GM23338 (cell line): ENCODE measurements around the gene SETD4. TPM values are rescaled to one million over a fixed set of nuclear protein-coding genes. Genes with fewer than 3 reads are reported as not detected.

Source experiments
- ATAC-seq: fragments of 200-7000 bp; cut with Tn5 transposase; 3 replicates; pipeline ENCODE4 v1.9.1; 2020
- DNase-seq: peaks from one replicate; pipeline ENCODE4 v3.0.0-alpha.2; 2015; ENCODE audit warnings: low spot score
- H2AFZ ChIP-seq: fragments of 200-600 bp; sonication (generic); 2 replicates; pipeline ENCODE4 v1.8.0; 2016; ENCODE audit warnings: antibody characterized with exemption, mild to moderate bottlenecking, moderate library complexity
- H3F3A ChIP-seq: fragments of 200-600 bp; sonication (generic); replicated peaks from 2 replicates; pipeline ENCODE4 v1.8.0; 2017; ENCODE audit warnings: antibody characterized with exemption, mixed run types, low read depth
- H3K27ac ChIP-seq: fragments of 200-600 bp; sonication (generic); 2 replicates; pipeline ENCODE4 v1.6.1; 2016; ENCODE audit warnings: low read depth
- H3K27me3 ChIP-seq: fragments of 200-600 bp; sonication (generic); 2 replicates; pipeline ENCODE4 v1.8.0; 2016; ENCODE audit warnings: mild to moderate bottlenecking, mixed run types, moderate library complexity; ENCODE audit not compliant: insufficient read depth
- H3K36me3 ChIP-seq: fragments of 200-600 bp; sonication (generic); 2 replicates; pipeline ENCODE4 v1.8.0; 2016; ENCODE audit warnings: mild to moderate bottlenecking; ENCODE audit not compliant: insufficient read depth
- H3K4me1 ChIP-seq: fragments of 200-600 bp; sonication (generic); 2 replicates; pipeline ENCODE4 v1.8.0; 2016; ENCODE audit warnings: mild to moderate bottlenecking, moderate library complexity; ENCODE audit not compliant: insufficient read depth
- H3K4me2 ChIP-seq: fragments of 200-600 bp; sonication (generic); 2 replicates; pipeline ENCODE4 v1.7.1; 2017; ENCODE audit warnings: mixed run types
- H3K4me3 ChIP-seq: fragments of 200-600 bp; sonication (generic); 2 replicates; pipeline ENCODE4 v1.6.1; 2016; ENCODE audit warnings: mixed run types
- H3K79me2 ChIP-seq: fragments of 200-600 bp; sonication (generic); replicated peaks from 2 replicates; pipeline ENCODE4 v1.8.0; 2017; ENCODE audit warnings: mild to moderate bottlenecking; ENCODE audit not compliant: insufficient read depth
- H3K9me2 ChIP-seq: fragments of 200-600 bp; sonication (generic); 2 replicates; pipeline ENCODE4 v1.8.0; 2017; ENCODE audit not compliant: insufficient read depth
- H4K20me1 ChIP-seq: fragments of 200-600 bp; sonication (generic); replicated peaks from 2 replicates; pipeline ENCODE4 v1.8.0; 2017; ENCODE audit warnings: mild to moderate bottlenecking; ENCODE audit not compliant: insufficient read depth
- H3K27ac Mint-ChIP-seq: 2 replicates; pipeline ENCODE4 v1.8.0; 2020; ENCODE audit warnings: inconsistent platforms, mild to moderate bottlenecking, moderate library complexity, mixed read lengths
- H3K27me3 Mint-ChIP-seq: 3 replicates; pipeline ENCODE4 v1.8.0; 2022; ENCODE audit warnings: low read depth, mild to moderate bottlenecking, moderate library complexity, mixed read lengths, inconsistent platforms; ENCODE audit not compliant: insufficient read depth, poor library complexity
- H3K36me3 Mint-ChIP-seq: 3 replicates; pipeline ENCODE4 v1.8.0; 2021; ENCODE audit warnings: low read depth, mild to moderate bottlenecking, inconsistent platforms, moderate library complexity, mixed read lengths
- H3K4me1 Mint-ChIP-seq: 3 replicates; pipeline ENCODE4 v1.8.0; 2020; ENCODE audit warnings: mild to moderate bottlenecking, inconsistent platforms, mixed read lengths
- H3K4me3 Mint-ChIP-seq: 3 replicates; pipeline ENCODE4 v1.8.0; 2021; ENCODE audit warnings: moderate library complexity, mild to moderate bottlenecking, inconsistent platforms, mixed read lengths
- H3K9me3 Mint-ChIP-seq: 3 replicates; pipeline ENCODE4 v1.8.0; 2020; ENCODE audit warnings: moderate library complexity, mild to moderate bottlenecking, inconsistent platforms, mixed read lengths
- EZH2 ChIP-seq: fragments of 200-600 bp; sonication (generic); IDR thresholded peaks from one replicate; pipeline ENCODE4 v1.8.0; 2017; ENCODE audit warnings: antibody characterized with exemption, mild to moderate bottlenecking, low read depth; ENCODE audit not compliant: unreplicated experiment
- JUNB ChIP-seq: IDR thresholded peaks from one replicate; pipeline ENCODE4 v1.6.1; 2016; ENCODE audit warnings: antibody characterized with exemption; ENCODE audit not compliant: unreplicated experiment
- NANOG ChIP-seq: IDR thresholded peaks from 2 replicates; pipeline ENCODE4 v1.6.1; 2016; ENCODE audit warnings: antibody characterized with exemption, borderline replicate concordance
- POLR2AphosphoS5 ChIP-seq: IDR thresholded peaks from 2 replicates; pipeline ENCODE4 v1.6.1; 2016; ENCODE audit warnings: antibody characterized with exemption, low read depth
- REST ChIP-seq: IDR thresholded peaks from one replicate; pipeline ENCODE4 v1.6.1; 2018; ENCODE audit warnings: antibody characterized with exemption; ENCODE audit not compliant: unreplicated experiment
- STAT1 ChIP-seq: IDR thresholded peaks from one replicate; pipeline ENCODE4 v1.6.1; 2016; ENCODE audit warnings: antibody characterized with exemption; ENCODE audit not compliant: unreplicated experiment
- ZNF331 ChIP-seq: fragments of 250-450 bp; sonication (Bioruptor Pico); IDR thresholded peaks from 2 replicates; pipeline ENCODE4 v1.5.0; 2020; ENCODE audit warnings: low read depth, mild to moderate bottlenecking, moderate library complexity
- polyA plus RNA-seq: library from polyadenylated mRNA; unstranded; fragments of >200 nt; fragmentation: Nextera tagmentation; extraction: Ambion mirVana; gene quantifications from 2 replicates; pipeline ENCODE4 v1.2.1, GENCODE V29; 2016
- total RNA-seq: library from RNA; depleted of rRNA; stranded (reverse); fragments of >200 nt; shearing (Covaris generic); gene quantifications from 2 replicates; pipeline ENCODE4 v1.2.3, GENCODE V29; 2014
- TF ChIP-seq, protein P1 (sequence below), 2 experiments: fragments of 200-600 bp in 1 of 2; sonication (generic) in 1 of 2; conservative IDR thresholded peaks; 2 replicates each; pipeline versions ENCODE4 v1.5.1 to v1.6.1; 2016 to 2017; ENCODE audit warnings: antibody characterized with exemption in 2 of 2, low read depth in 2 of 2, mild to moderate bottlenecking in 2 of 2, moderate library complexity in 1 of 2
- TF ChIP-seq, protein P2 (sequence below): fragments of 250-450 bp; sonication (Bioruptor Pico); IDR thresholded peaks from 2 replicates; pipeline ENCODE4 v1.5.0; 2020; ENCODE audit warnings: mild to moderate bottlenecking, moderate library complexity

Gene SETD4
- total and polyA plus RNA-seq, 2 experiments from 2014 or later = 32.5 to 45.1 TPM

- H3K4me3 Mint-ChIP-seq = no peak overlapping the region
- H3K9me3 Mint-ChIP-seq = no peaks in the 10 kb centered on the region
- H3K36me3 ChIP-seq = peaks cover 53% of the 10 kb centered on the region
- H3K4me1 Mint-ChIP-seq = no peaks in the 10 kb centered on the region; the same call in 2 of the 3 replicates
- no peak overlapping the region for H3K4me3 ChIP-seq
- TF ChIP-seq POLR2AphosphoS5 (no peak), REST (no peak), STAT1 (no peak), JUNB (no peak), NANOG (no peak), ZNF331 (CRISPR knock-in tag) (no peak), EZH2 (no peak)
- TF ChIP-seq, protein P1, sequence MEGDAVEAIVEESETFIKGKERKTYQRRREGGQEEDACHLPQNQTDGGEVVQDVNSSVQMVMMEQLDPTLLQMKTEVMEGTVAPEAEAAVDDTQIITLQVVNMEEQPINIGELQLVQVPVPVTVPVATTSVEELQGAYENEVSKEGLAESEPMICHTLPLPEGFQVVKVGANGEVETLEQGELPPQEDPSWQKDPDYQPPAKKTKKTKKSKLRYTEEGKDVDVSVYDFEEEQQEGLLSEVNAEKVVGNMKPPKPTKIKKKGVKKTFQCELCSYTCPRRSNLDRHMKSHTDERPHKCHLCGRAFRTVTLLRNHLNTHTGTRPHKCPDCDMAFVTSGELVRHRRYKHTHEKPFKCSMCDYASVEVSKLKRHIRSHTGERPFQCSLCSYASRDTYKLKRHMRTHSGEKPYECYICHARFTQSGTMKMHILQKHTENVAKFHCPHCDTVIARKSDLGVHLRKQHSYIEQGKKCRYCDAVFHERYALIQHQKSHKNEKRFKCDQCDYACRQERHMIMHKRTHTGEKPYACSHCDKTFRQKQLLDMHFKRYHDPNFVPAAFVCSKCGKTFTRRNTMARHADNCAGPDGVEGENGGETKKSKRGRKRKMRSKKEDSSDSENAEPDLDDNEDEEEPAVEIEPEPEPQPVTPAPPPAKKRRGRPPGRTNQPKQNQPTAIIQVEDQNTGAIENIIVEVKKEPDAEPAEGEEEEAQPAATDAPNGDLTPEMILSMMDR (conservative IDR thresholded peaks at IDR 0.05; ENCODE audit: low read depth in 2 of 2) = no peak
- TF ChIP-seq, protein P2, sequence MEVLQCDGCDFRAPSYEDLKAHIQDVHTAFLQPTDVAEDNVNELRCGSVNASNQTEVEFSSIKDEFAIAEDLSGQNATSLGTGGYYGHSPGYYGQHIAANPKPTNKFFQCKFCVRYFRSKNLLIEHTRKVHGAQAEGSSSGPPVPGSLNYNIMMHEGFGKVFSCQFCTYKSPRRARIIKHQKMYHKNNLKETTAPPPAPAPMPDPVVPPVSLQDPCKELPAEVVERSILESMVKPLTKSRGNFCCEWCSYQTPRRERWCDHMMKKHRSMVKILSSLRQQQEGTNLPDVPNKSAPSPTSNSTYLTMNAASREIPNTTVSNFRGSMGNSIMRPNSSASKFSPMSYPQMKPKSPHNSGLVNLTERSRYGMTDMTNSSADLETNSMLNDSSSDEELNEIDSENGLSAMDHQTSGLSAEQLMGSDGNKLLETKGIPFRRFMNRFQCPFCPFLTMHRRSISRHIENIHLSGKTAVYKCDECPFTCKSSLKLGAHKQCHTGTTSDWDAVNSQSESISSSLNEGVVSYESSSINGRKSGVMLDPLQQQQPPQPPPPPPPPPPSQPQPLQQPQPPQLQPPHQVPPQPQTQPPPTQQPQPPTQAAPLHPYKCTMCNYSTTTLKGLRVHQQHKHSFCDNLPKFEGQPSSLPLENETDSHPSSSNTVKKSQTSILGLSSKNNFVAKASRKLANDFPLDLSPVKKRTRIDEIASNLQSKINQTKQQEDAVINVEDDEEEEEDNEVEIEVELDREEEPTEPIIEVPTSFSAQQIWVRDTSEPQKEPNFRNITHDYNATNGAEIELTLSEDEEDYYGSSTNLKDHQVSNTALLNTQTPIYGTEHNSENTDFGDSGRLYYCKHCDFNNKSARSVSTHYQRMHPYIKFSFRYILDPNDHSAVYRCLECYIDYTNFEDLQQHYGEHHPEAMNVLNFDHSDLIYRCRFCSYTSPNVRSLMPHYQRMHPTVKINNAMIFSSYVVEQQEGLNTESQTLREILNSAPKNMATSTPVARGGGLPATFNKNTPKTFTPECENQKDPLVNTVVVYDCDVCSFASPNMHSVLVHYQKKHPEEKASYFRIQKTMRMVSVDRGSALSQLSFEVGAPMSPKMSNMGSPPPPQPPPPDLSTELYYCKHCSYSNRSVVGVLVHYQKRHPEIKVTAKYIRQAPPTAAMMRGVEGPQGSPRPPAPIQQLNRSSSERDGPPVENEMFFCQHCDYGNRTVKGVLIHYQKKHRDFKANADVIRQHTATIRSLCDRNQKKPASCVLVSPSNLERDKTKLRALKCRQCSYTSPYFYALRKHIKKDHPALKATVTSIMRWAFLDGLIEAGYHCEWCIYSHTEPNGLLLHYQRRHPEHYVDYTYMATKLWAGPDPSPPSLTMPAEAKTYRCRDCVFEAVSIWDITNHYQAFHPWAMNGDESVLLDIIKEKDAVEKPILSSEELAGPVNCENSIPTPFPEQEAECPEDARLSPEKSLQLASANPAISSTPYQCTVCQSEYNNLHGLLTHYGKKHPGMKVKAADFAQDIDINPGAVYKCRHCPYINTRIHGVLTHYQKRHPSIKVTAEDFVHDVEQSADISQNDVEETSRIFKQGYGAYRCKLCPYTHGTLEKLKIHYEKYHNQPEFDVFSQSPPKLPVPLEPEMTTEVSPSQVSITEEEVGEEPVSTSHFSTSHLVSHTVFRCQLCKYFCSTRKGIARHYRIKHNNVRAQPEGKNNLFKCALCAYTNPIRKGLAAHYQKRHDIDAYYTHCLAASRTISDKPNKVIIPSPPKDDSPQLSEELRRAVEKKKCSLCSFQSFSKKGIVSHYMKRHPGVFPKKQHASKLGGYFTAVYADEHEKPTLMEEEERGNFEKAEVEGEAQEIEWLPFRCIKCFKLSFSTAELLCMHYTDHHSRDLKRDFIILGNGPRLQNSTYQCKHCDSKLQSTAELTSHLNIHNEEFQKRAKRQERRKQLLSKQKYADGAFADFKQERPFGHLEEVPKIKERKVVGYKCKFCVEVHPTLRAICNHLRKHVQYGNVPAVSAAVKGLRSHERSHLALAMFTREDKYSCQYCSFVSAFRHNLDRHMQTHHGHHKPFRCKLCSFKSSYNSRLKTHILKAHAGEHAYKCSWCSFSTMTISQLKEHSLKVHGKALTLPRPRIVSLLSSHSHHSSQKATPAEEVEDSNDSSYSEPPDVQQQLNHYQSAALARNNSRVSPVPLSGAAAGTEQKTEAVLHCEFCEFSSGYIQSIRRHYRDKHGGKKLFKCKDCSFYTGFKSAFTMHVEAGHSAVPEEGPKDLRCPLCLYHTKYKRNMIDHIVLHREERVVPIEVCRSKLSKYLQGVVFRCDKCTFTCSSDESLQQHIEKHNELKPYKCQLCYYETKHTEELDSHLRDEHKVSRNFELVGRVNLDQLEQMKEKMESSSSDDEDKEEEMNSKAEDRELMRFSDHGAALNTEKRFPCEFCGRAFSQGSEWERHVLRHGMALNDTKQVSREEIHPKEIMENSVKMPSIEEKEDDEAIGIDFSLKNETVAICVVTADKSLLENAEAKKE = no peak
- peaks cover 20% of the 10 kb centered on the region; the same call in 1 of the 2 replicates for H3F3A ChIP-seq
- ATAC-seq (no peak), DNase-seq (no peak)
- H3K36me3 Mint-ChIP-seq = peaks cover 89% of the 10 kb centered on the region
- no peak overlapping the region for H3K27ac Mint-ChIP-seq
- no peaks in the 10 kb centered on the region for H3K9me2 ChIP-seq
- H3K27me3 ChIP-seq = no peaks in the 10 kb centered on the region
- H3K79me2 ChIP-seq = peaks cover 24% of the 10 kb centered on the region
- H2AFZ ChIP-seq = no peak overlapping the region
- H3K4me1 ChIP-seq = no peaks in the 10 kb centered on the region
- H3K27me3 Mint-ChIP-seq = peaks cover 4% of the 10 kb centered on the region
- no peak overlapping the region for H3K27ac ChIP-seq
- H4K20me1 ChIP-seq = peaks cover 2% of the 10 kb centered on the region; the same call in 1 of the 2 replicates
- no peak overlapping the region for H3K4me2 ChIP-seq
These were observed 14.3 kb downstream of the SETD4 start for GRCh38 chr21:36045993-36046392.
